Body of pancreas (tissue), 4 donors: ENCODE measurements around the gene XPO1.

Experiments
- POLR2A ChIP-seq, 3 donors: fragments of 450-650 bp; IDR thresholded peaks; one replicate each; pipeline ENCODE4 v1.6.1; 2016; ENCODE audit warnings: antibody characterized with exemption in 3 of 3, mild to moderate bottlenecking in 2 of 3
- TF ChIP-seq, protein P1 (sequence below), 7 experiments: fragments of 450-650 bp in 4 of 7; fragments of 200-600 bp in 3 of 7; sonication (generic) in 3 of 7; IDR thresholded peaks; one replicate each; pipeline ENCODE4 v1.5.1; 2016 to 2019; ENCODE audit warnings: antibody characterized with exemption in 7 of 7

DNA sequence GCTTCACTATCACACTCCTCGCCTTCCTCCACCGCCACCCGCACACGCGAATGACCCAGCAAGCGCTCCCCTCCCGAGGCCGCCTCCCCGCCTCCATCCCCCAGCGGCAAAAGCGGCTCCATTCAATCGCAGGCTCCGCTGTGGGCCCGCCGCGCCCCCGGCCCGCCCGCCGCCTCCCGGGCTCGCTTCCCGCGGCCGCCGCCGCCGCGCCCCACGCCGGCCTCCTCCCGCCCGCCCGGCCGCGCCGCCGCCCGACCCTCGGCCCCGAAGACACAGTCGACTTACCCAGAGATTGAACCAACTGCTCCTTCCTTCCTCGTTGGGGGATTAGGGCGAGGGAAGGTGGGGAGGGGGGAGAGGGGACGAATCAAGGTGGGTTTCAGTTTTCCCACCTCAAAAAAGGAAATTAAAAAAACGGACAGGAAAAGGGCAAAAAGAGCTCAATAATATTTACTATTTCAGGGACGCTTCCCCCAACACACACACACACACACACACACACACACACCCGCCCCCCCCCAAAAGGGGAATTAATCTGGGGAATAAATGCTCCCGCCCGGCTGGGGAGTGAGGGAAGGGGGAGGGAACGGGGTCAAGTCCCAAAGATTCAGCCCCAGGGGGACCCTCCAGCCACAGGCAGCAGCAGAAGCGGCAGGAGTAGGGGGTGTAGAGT lies 743 bp downstream of the XPO1 start:
- TF ChIP-seq, protein P1, sequence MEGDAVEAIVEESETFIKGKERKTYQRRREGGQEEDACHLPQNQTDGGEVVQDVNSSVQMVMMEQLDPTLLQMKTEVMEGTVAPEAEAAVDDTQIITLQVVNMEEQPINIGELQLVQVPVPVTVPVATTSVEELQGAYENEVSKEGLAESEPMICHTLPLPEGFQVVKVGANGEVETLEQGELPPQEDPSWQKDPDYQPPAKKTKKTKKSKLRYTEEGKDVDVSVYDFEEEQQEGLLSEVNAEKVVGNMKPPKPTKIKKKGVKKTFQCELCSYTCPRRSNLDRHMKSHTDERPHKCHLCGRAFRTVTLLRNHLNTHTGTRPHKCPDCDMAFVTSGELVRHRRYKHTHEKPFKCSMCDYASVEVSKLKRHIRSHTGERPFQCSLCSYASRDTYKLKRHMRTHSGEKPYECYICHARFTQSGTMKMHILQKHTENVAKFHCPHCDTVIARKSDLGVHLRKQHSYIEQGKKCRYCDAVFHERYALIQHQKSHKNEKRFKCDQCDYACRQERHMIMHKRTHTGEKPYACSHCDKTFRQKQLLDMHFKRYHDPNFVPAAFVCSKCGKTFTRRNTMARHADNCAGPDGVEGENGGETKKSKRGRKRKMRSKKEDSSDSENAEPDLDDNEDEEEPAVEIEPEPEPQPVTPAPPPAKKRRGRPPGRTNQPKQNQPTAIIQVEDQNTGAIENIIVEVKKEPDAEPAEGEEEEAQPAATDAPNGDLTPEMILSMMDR (IDR thresholded peaks at IDR 0.05) = no peak
- TF ChIP-seq POLR2A (IDR thresholded peaks at IDR 0.05) = no peak
